Cardiac muscle cell (in vitro differentiated cells and primary cell): ENCODE results near the gene CCBE1. TPM values are rescaled to one million over a fixed set of nuclear protein-coding genes. Genes with fewer than 3 reads are reported as not detected.
"Not testable (repeated sequence)": the region's sequence is repeated elsewhere in the genome, so short reads cannot be mapped to it uniquely, and the experiment has no call there.

ENCODE experiments used
- DNase-seq, 2 donors: peaks; one replicate each; pipeline versions ENCODE4 v3.0.0 to v3.0.0-alpha.2; 2010 to 2017; ENCODE audit warnings: low read depth in 1 of 2, low spot score in 1 of 2
- H3K27ac ChIP-seq: fragments of 200-600 bp; sonication (generic); 2 replicates; pipeline ENCODE4 v1.5.1; 2016
- H3K27me3 ChIP-seq: fragments of 200-600 bp; sonication (generic); 2 replicates; pipeline ENCODE4 v1.6.0; 2016; ENCODE audit warnings: control low read depth
- H3K36me3 ChIP-seq: fragments of 200-600 bp; sonication (generic); 2 replicates; pipeline ENCODE4 v1.5.1; 2016; ENCODE audit warnings: control low read depth
- H3K4me1 ChIP-seq: fragments of 200-600 bp; sonication (generic); 2 replicates; pipeline ENCODE4 v1.8.1; 2017; ENCODE audit warnings: low read depth, mild to moderate bottlenecking, mixed run types
- H3K4me3 ChIP-seq: fragments of 200-600 bp; sonication (generic); 2 replicates; pipeline ENCODE4 v1.5.1; 2016; ENCODE audit warnings: mild to moderate bottlenecking
- H3K9me3 ChIP-seq: fragments of 200-600 bp; sonication (generic); 2 replicates; pipeline ENCODE4 v1.5.1; 2017; ENCODE audit warnings: low read depth, mild to moderate bottlenecking, control low read depth
- polyA plus RNA-seq: library from polyadenylated mRNA; unstranded; fragments of >200 nt; fragmentation: Nextera tagmentation; extraction: Ambion mirVana; gene quantifications from 2 replicates; pipeline ENCODE4 v1.2.1, GENCODE V29; 2016
- total RNA-seq: library from RNA; depleted of rRNA; stranded (reverse); fragments of >200 nt; gene quantifications from 2 replicates; pipeline ENCODE4 v1.2.3, GENCODE V29; 2016
- TF ChIP-seq, protein P1 (sequence below): IDR thresholded peaks from 2 replicates; pipeline ENCODE4 v1.5.1; 2012; ENCODE audit warnings: low read depth, mild to moderate bottlenecking, low read length

CCBE1 gene
- total and polyA plus RNA-seq, 2 experiments from 2014 or later, result 1.5 to 3.7 TPM

DNA sequence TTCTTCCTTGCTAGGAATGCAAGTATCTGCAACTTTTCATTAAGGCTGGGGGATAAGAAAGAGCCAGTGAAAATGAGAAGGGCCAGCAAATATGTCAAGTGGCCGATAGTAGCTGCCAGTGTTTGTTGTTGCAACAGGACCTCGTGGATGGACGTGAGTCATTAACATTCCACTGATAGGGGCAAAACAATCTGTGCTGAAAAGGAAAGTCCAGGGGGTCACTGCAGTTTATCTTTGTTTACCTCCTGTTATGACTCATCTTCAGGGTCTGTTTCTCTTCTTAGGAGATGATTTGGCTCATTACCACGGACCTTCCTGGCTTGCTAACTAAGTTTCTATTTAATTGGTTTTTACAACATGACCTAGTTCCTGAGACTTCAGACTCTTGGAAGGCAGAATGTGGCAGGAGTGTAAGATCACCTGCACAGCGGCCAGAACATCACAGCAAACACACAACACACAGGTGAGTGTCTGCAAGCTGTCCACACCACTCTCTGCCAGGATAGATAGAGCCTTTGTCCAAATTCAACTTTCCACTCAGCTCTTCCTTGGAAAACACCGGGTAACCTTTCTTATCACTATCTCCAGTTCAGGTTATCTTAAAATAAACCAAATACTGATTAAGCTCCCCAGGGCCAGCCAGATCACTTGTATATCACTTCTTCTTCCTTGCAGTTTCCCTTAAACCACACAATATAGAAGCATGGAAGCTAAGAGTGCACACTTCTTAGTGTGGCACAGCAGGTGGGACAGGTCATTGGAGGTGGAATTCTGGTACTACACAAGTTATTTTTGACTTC lies 180.7 kb downstream of the CCBE1 start:
- TF ChIP-seq, protein P1, sequence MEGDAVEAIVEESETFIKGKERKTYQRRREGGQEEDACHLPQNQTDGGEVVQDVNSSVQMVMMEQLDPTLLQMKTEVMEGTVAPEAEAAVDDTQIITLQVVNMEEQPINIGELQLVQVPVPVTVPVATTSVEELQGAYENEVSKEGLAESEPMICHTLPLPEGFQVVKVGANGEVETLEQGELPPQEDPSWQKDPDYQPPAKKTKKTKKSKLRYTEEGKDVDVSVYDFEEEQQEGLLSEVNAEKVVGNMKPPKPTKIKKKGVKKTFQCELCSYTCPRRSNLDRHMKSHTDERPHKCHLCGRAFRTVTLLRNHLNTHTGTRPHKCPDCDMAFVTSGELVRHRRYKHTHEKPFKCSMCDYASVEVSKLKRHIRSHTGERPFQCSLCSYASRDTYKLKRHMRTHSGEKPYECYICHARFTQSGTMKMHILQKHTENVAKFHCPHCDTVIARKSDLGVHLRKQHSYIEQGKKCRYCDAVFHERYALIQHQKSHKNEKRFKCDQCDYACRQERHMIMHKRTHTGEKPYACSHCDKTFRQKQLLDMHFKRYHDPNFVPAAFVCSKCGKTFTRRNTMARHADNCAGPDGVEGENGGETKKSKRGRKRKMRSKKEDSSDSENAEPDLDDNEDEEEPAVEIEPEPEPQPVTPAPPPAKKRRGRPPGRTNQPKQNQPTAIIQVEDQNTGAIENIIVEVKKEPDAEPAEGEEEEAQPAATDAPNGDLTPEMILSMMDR, result no peak
- no peaks in the 10 kb centered on the region for H3K36me3 ChIP-seq
- H3K4me1 ChIP-seq, result peaks cover 26% of the 10 kb centered on the region
- DNase-seq, result peak; percentile 80 to 93
- H3K27me3 ChIP-seq, result no peaks in the 10 kb centered on the region
- no peaks in the 10 kb centered on the region for H3K9me3 ChIP-seq
- peak overlapping the region; percentile 87 for H3K27ac ChIP-seq
- H3K4me3 ChIP-seq, result no peak overlapping the region

- not testable (repeated sequence) for H3K36me3 ChIP-seq, H3K27me3 ChIP-seq, DNase-seq, H3K9me3 ChIP-seq, H3K4me3 ChIP-seq
- H3K27ac ChIP-seq, result peak overlapping the region; percentile 61
- H3K4me1 ChIP-seq, result peaks cover 26% of the 10 kb centered on the region
These were observed 181.3 kb downstream of the CCBE1 start for GRCh38 chr18:59515956-59516355.

GRCh38 chr18:59515147-59515546 lies 182.1 kb downstream of the CCBE1 start:
- Histone ChIP-seq H3K9me3 (no peaks in the 10 kb centered on the region), H3K4me3 (no peak overlapping the region), H3K27ac (peak overlapping the region; percentile 61), H3K27me3 (no peaks in the 10 kb centered on the region), H3K36me3 (no peaks in the 10 kb centered on the region), H3K4me1 (peaks cover 26% of the 10 kb centered on the region)
- DNase-seq, result no peak
- TF ChIP-seq, protein P1, result no peak

DNA sequence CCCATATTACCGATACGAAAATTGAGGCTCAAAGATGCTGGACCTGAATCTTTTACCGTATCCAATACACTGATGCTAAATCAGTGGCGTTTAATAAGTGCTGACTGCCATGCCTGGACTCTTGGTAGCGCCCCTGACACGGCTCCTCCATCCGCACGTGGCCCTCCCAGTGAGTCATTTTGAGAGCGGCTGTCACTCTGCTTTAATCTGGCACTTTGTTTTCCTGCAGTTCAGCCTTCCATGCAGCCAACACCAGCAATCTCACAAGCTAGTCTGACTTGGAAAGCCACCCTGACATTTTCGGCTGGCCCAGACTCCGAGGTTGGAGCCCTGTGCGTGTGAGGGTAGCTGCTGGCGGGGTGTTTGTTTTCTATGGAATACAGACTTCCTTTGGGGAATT lies 183.0 kb downstream of the CCBE1 start:
- peaks cover 29% of the 10 kb centered on the region for H3K4me1 ChIP-seq
- TF ChIP-seq, protein P1, result no peak
- H3K4me3 ChIP-seq, result no peak overlapping the region
- H3K36me3 ChIP-seq, result no peaks in the 10 kb centered on the region
- peak; percentile 77 to 78 for DNase-seq
- no peak overlapping the region for H3K27ac ChIP-seq
- no peaks in the 10 kb centered on the region for H3K9me3 ChIP-seq
- H3K27me3 ChIP-seq, result no peaks in the 10 kb centered on the region

- no peak overlapping the region for H3K4me3 ChIP-seq
- no peaks in the 10 kb centered on the region for H3K9me3 ChIP-seq
- H3K36me3 ChIP-seq, result no peaks in the 10 kb centered on the region
- H3K27me3 ChIP-seq, result no peaks in the 10 kb centered on the region
- TF ChIP-seq, protein P1, result no peak
- no peak overlapping the region for H3K27ac ChIP-seq
- H3K4me1 ChIP-seq, result peaks cover 24% of the 10 kb centered on the region
- DNase-seq, result peak in 1 of 2 donors; percentile 37
These were observed 185.0 kb downstream of the CCBE1 start for GRCh38 chr18:59512025-59512755.
